HG03442 (cell line): ENCODE measurements around the gene RALB.
"Not testable (repeated sequence)": the region's sequence is repeated elsewhere in the genome, so short reads cannot be mapped to it uniquely, and the experiment has no call there.

Source experiments
- ATAC-seq: cut with Tn5 transposase; IDR thresholded peaks from one replicate; pipeline ENCODE4 v1.9.1; 2021; ENCODE audit warnings: mild to moderate bottlenecking, moderate library complexity; ENCODE audit not compliant: unreplicated experiment

Gene RALB

DNA sequence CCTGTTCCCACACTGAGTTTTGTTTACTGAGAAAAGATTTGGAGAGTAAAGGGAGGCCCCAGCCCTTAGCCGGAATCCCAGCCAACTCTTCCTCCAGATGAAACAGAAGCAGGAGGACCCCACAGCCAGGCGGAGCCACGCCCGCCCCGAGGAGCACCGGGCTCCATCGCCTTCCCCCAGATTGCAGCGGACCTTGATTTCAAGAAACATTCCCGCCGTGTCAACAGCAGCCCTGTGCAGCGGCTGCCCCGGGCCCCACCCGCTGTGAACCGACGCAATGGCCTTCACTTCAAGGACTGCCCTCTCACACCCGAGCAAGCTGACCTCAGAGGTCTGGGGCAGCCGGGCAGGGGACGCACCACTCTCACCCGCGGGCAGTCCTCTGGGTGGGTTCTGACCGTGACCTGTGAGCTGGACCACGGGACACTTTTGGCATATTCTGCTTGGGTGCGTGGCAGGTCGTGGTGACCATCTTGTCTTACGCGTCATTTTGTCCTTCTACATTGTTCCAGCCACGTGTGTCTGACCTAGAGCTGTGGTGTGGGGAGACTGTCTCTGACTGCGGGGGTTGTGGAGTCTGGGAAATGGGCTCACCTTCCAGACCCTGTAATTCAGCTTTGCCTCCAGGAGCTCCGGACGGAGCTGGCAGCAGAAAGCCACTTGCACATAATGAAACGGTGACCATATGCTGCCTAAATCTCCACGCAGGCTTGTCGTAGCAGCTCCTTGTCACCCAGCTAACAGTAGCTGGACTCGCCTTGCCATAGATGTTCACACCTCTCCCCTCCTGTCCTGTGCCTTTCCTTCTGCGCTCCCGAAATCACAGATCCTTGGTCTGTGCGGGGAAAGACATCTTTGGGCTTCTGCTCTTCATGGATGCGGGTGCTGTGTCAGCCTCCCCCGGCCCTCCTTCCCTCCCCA is 61.3 kb downstream of the RALB start:
- ATAC-seq = no peak

DNA sequence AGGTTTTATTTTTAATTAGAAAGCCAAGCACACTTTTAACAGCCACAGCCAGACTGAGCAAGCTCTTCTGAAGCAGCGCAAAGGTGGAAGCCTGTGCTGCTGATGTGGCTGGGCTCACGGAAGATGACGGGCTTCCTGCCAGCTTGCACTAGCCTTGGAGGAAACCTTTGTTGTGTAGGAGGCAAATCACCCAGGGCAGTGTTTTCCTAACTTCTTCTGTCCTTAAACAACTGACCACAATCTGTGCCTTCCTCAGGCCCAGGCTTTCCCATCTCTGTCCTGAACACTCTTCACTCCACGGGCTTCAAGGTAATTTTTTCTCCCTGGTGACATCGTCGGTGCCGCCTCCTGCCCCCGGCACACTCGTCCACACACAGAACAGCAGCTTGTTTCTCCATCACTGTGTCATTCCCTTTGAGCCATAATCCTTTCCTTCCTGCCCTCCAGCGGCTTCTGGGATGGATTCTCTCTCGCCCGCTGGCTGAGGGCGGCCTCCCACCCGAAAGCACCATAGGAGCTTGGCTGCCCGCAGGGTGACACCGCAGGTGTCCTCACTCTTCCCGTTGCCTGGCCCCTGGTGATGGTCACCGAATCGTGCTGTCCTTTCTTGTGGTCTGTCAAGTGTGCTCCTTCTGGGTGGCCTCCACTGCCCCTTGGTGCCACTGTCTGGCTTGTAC is 62.2 kb downstream of the RALB start:
- no peak for ATAC-seq

DNA sequence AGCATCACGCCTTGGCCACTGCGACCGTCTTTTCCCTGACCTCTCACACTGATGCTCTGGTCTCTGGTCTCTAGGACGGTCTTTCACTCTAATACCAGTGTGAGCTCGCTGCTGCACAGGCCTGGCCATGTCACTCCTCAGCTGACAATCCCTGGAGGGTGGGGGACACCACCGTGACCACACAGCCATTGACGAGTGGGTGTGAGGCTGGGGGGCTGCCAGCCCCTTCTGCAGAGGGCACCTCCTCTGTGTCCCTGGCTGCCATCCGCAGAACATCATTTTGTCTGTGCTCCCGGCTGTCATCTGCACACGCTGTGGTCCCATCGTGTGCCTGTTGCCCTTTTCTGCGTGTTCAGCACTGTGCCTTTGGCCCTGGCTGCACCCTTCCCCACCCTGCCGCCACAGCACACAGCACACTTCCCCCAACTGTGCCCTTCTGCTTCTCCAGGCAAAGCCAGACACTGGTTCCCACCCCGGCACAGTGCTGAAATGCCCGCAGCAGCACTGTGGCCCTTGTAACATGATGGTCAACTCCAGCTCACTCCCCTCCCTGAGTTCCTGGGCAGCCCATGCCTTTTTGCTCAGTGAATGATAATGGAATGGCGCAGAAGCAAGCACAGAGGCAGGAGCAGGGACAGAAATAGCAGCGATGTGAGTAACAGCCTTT is 62.8 kb downstream of the RALB start:
- ATAC-seq = no peak

GRCh38 chr2:120316071-120316470 is 63.4 kb downstream of the RALB start:
- ATAC-seq = no peak

- no peak for ATAC-seq
Measured at GRCh38 chr2:120316528-120317179, 64.0 kb downstream of the RALB start.

DNA sequence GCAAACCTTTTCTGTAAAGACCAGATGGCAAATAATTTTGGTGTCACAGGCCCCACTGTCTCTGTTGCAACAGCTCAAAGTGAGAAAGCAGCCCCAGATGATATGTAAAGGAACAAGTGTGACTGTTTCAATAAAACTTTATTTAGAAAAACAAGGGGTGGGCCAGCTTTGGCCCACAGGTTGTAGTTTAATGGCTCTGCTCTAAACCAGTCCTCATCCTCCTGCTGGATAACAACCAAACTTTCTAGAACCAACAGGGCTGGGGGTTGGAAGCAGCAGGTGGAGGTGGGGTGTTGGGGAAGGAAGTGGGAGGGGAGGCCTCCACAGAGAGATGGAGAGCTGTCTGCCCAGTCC is 64.5 kb downstream of the RALB start:
- no peak for ATAC-seq

GRCh38 chr2:120317916-120318315 is 65.3 kb downstream of the RALB start:
- ATAC-seq = no peak

GRCh38 chr2:120318626-120319025 is 66.0 kb downstream of the RALB start:
- no peak for ATAC-seq

DNA sequence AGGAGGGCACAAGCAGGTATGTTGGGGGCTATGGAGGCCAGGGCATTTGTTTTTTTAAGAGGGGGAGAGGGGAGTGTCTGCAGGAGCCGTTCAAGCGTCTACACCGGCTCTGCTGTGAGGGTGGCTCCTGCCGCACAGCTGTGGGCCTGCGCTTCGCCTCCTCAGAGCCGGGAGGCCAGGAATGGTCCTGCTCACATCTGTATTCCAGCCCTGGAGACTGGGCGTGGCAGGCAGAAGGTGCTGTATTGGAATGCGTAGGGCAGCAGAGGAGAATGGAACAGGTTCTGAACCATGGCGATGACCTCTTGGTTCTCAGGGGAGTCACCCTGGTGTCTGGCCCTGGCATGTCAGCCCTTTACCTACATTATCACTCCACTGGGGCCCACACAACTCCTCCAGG is 66.5 kb downstream of the RALB start:
- ATAC-seq = no peak

DNA sequence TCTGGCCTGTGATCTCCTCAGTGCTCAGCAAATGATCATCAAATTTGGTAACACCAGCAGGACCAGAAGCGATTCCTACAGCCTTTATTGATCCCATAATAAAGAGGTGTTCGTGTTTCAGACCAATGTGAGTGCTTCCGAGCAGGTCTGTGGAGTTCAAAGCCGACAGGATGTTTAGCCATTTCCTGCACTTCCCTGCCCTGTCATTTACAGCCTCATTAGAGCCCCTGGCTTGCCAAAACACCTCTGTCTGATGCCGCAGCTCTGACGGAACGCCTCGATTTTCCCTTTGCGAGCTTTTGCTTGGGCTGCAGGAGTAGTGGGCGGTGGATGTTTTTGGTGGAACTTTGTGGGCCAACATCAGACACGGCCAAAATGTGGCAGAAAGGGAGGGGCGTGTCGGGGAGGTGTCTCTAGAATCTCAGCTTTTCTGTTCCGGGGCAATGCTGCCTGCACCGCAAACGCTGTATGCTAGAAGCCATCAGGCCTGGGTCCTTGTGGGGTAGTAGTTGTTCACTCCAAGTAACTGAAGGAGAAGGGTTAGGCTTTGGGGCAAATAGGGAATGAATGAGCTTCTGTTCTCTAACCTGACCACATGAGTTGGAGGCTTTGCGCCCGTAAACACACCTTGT is 67.2 kb downstream of the RALB start:
- ATAC-seq = no peak

DNA sequence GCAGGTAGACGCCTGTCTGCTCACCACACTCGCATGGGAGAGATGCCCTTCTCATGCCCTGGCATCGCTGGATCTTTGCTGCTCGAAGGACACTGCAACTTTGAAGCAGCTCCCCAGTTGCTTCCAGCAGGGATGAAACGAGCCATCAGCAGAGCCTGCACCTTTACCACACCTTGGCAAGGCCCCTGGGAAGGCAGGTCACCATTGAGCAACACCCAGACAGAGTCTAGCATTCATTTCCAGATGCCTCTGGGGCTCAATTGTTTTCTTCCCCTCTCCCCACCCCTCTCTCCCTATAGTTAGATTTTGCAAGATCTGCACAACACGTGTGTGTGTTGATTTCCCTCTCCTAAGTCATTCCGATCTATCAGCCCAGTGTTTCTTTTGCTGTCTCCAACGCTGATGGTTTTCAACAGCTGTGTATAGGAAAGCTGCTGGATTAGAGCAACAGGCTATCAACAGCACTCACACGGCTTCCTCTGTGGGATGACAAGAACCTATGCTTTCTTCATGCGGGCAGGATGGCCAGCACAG is 67.7 kb downstream of the RALB start:
- no peak for ATAC-seq

- ATAC-seq = not testable (repeated sequence)
Measured at GRCh38 chr2:120320887-120321556, 68.4 kb downstream of the RALB start.

GRCh38 chr2:120321721-120322284 is 69.2 kb downstream of the RALB start:
- no peak for ATAC-seq

GRCh38 chr2:120322329-120322728 is 69.7 kb downstream of the RALB start:
- no peak for ATAC-seq

GRCh38 chr2:120323214-120323613 is 70.6 kb downstream of the RALB start:
- ATAC-seq = no peak

GRCh38 chr2:120323807-120324399 is 71.3 kb downstream of the RALB start:
- ATAC-seq = no peak

DNA sequence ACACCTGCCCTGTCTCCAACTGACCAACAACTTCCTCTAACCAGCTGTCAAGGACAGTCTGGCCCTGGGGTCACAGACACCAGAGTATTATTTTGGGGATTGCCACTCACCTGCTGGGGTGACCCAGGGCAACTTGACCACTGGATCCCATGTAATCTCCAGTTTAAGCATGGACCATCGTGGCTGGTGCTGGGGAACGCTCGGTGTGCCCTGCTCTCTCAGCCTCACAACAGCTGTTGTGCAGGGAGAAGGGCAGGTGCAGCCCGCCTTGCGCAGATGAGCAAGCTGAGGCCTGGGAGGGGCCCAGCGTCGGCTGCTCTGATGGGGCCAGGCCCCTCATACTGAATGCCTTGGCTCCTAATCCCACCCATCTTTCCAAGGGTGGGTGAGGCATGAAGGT is 72.3 kb downstream of the RALB start:
- ATAC-seq = no peak

DNA sequence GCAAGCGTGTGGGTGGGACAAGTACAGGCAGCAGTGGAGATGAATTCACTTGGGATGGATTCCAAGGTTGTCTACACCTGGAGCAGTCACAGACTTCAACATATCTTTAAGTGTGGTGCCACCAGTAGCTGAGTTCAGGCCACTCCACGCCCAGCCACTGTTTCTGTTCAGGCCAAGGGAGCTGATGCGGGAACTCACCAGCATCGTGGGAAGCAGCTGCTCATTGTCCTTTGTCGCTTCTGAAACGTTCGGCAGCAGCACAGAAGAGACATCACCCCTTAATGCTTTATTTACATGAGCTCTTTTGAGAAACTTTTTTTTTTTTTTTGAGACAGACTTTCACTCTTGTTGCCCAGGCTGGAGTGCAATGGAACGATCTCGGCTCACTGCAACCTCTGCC is 73.4 kb downstream of the RALB start:
- ATAC-seq = no peak
